BE2C (cell line): ENCODE results near the gene POLR3A.

Experiments used
- DNase-seq: peaks from one replicate; pipeline ENCODE4 v3.0.0-alpha.2; 2020
- H3K27me3 ChIP-seq: fragments of 250-450 bp; sonication (Bioruptor Pico); 2 replicates; pipeline ENCODE4 v1.5.1; 2020; ENCODE audit warnings: mild to moderate bottlenecking
- H3K36me3 ChIP-seq: fragments of 250-450 bp; sonication (Bioruptor Pico); 2 replicates; pipeline ENCODE4 v1.5.1; 2020; ENCODE audit warnings: mild to moderate bottlenecking
- H3K4me1 ChIP-seq: fragments of 250-450 bp; sonication (Bioruptor Pico); 2 replicates; pipeline ENCODE4 v1.5.1; 2020
- H3K4me3 ChIP-seq: 2 replicates; pipeline ENCODE4 v1.5.1; 2011; ENCODE audit warnings: low read depth, low read length
- H3K9me3 ChIP-seq: fragments of 250-450 bp; sonication (Bioruptor Pico); 2 replicates; pipeline ENCODE4 v1.5.1; 2020
- CTCF ChIP-seq: IDR thresholded peaks from 2 replicates; pipeline ENCODE4 v1.5.1; 2012; ENCODE audit warnings: mild to moderate bottlenecking, low read depth, low read length

The POLR3A gene

GRCh38 chr10:78042752-78043104 lies 13.4 kb upstream of the POLR3A start:
- TF ChIP-seq CTCF: no peak
- DNase-seq: no peak
- Histone ChIP-seq H3K27me3 (no peaks in the 10 kb centered on the region), H3K4me3 (no peak overlapping the region), H3K36me3 (peaks cover 52% of the 10 kb centered on the region), H3K9me3 (no peaks in the 10 kb centered on the region), H3K4me1 (peaks cover 31% of the 10 kb centered on the region)

DNA sequence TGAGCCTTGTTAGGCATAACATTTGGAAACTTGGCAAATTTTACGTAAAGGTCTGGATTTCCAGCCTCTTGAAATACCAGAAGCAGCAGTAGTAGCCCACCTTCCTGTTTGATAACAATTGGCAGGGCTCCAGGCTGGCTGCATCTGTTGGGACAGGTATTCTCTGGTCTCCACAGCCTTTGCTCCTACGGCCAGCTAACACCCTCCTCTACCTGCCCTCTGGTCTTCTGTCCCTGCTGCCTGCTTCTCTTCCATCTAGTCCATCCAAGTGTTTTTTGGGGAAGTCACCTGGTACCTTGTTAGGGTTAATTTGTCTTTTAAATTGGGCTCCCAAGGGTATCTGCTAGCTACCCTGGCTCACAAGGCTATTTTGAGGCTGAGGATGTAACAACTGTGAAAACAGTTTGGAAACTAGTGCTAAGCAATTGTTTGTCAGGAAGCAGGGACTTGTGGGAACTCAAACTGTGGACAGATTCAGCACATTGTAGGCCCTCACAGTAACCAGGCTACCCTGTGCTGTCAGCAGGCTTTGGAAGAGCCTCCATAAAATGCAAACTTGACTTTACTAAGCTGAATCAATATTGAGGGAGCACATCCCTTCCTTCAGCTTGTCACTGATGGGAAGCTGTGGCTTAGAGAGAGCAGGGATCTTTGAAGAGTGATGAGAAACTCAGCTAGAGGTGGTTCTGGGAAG lies 12.9 kb upstream of the POLR3A start:
- Histone ChIP-seq H3K4me3 (no peak overlapping the region), H3K27me3 (no peaks in the 10 kb centered on the region), H3K9me3 (no peaks in the 10 kb centered on the region), H3K4me1 (peaks cover 31% of the 10 kb centered on the region), H3K36me3 (peaks cover 57% of the 10 kb centered on the region)
- TF ChIP-seq CTCF: no peak
- DNase-seq: peak; percentile 47

GRCh38 chr10:78041170-78042057 lies 12.1 kb upstream of the POLR3A start:
- no peak overlapping the region for H3K4me3 ChIP-seq
- no peaks in the 10 kb centered on the region for H3K9me3 ChIP-seq
- peaks cover 65% of the 10 kb centered on the region for H3K36me3 ChIP-seq
- no peak for TF ChIP-seq CTCF
- no peak for DNase-seq
- peaks cover 36% of the 10 kb centered on the region for H3K4me1 ChIP-seq
- no peaks in the 10 kb centered on the region for H3K27me3 ChIP-seq

GRCh38 chr10:78039743-78040142 lies 10.4 kb upstream of the POLR3A start:
- H3K36me3 ChIP-seq: peaks cover 82% of the 10 kb centered on the region
- DNase-seq: no peak
- peaks cover 36% of the 10 kb centered on the region for H3K4me1 ChIP-seq
- no peaks in the 10 kb centered on the region for H3K27me3 ChIP-seq
- no peaks in the 10 kb centered on the region for H3K9me3 ChIP-seq
- no peak for TF ChIP-seq CTCF
- H3K4me3 ChIP-seq: no peak overlapping the region; the same call in 1 of the 2 replicates

GRCh38 chr10:78038791-78039547 lies 9.7 kb upstream of the POLR3A start:
- TF ChIP-seq CTCF: no peak
- peaks cover 86% of the 10 kb centered on the region for H3K36me3 ChIP-seq
- H3K9me3 ChIP-seq: no peaks in the 10 kb centered on the region
- no peaks in the 10 kb centered on the region for H3K27me3 ChIP-seq
- H3K4me1 ChIP-seq: peaks cover 36% of the 10 kb centered on the region
- H3K4me3 ChIP-seq: no peak overlapping the region; the same call in 1 of the 2 replicates
- no peak for DNase-seq
